ENCODE data around the gene CDC16.
A peak's percentile ranks its signal among the peaks of the same experiment; 100 is the strongest.
"Not testable (repeated sequence)": the region's sequence is repeated elsewhere in the genome, so short reads cannot be mapped to it uniquely, and the experiment has no call there.

The CDC16 gene

GRCh38 chr13:114234645-114235421 lies at the start of gene CDC16:
CDC16 (plus strand) TSS chr13:114234897; CDS start chr13:114235085, 188 bp downstream.
- peak; percentile 98 for DNase-seq

GRCh38 chr13:114185182-114185971 lies 49.3 kb upstream of the CDC16 start:
- DNase-seq, result no peak

DNA sequence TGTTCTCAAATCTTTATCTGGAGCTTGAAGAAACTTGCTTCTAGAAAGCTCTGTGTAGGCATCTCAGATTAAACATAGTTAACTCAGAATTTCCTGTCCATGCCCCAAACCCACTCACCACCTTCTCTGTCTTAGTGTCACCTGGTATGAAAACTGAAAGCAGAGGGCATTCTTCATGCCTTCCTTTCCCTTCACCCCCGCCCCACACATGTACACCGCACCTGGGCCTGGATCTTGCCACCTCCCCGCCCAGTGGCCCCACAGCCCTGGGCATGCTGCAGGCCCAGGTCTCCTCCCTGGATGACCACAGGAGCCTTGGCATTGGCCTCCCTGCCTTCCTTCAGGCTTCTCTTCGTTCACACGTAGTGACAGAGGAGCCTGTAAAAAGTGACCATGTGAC lies 39.8 kb upstream of the CDC16 start:
- no peak for DNase-seq

DNA sequence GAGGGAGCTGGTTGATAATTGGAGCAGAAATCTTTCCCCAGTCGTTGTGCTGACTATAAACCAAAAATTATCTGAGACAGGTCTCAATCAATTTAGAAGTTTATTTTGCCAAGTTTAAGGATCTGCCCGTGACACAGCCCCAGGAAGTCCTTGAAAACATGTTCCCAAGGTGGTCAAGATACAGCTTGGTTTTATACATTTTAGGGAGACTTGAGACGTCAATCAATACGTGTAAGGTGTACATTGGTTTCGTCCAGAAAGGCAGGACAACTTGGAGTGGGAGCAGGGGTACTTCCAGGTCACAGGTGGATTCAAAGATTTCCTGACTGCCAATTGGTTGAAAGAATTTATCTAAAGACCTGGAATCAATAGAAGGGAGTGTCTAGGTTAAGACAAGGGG lies 38.1 kb upstream of the CDC16 start:
- DNase-seq, result no peak

DNA sequence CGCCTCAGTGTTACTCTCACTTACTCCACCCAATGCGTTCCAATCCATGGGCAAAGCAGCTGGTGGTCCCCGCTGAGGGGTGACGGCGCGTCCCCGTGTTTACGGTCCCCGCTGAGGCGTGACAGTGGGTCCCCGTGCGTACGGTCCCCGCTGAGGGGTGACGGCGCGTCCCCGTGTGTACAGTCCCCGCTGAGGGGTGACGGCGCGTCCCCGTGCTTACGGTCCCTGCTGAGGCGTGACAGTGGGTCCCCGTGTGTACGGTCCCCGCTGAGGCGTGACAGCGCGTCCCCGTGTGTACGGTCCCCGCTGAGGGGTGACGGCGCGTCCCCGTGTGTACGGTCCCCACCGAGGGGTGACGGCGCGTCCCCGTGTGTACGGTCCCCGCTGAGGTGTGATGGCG lies 36.1 kb upstream of the CDC16 start:
- DNase-seq, result no peak

DNA sequence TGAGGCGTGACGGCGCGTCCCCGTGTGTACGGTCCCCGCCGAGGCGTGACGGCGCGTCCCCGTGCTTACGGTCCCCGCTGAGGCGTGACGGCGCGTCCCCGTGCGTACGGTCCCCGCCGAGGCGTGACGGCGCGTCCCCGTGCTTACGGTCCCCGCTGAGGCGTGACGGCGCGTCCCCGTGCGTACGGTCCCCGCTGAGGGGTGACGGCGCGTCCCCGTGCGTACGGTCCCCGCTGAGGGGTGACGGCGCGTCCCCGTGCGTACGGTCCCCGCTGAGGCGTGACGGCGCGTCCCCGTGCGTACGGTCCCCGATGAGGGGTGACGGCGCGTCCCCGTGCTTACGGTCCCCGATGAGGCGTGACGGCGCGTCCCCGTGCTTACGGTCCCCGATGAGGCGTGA lies 35.2 kb upstream of the CDC16 start:
- DNase-seq, result not testable (repeated sequence)

- DNase-seq, result no peak
Measured at GRCh38 chr13:114199954-114200353, 34.7 kb upstream of the CDC16 start.

GRCh38 chr13:114200399-114200911 lies 34.2 kb upstream of the CDC16 start:
- DNase-seq, result no peak

DNA sequence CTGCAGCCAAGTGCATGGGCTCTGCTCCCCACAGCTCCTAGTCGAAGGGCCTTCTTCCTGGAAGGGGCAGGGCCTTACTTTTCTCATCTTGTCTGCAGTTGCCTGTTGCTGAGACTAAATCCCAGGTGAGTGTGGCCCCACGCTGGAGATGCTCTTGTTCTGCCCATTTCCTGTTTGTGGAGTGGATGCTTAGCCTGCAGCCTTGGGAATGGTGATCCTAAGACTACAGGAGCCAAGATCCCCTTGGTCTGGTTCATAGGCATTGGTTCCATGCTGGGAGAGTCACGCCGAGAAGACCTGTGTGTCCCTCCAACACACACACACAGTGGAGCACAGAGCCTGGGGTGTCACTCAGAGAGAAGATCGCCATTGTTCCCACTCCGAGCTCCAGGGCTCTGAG lies 32.1 kb upstream of the CDC16 start:
- DNase-seq, result no peak

- DNase-seq, result peak; percentile 35
Measured at GRCh38 chr13:114203536-114203935, 31.2 kb upstream of the CDC16 start.

DNA sequence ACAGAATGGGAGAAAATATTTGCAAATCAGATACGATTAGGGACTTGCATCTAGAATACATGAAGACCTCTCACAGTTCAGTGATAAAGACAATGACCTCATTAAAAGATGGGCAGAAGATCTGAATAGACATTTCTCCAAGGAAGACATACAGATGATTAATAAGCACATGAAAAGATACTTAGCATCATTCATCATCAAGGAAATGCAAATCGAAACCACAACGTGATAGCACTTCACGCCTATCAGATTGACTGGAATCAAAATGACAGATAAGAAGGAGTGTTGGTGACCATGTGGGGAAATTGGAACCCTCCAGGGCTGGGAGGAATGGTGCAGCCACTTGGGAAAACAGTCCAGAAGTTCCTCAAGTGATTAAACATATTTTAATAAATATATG lies 29.8 kb upstream of the CDC16 start:
- DNase-seq, result no peak

- no peak for DNase-seq
Measured at GRCh38 chr13:114208134-114208533, 26.6 kb upstream of the CDC16 start.

GRCh38 chr13:114211446-114212157 lies 23.1 kb upstream of the CDC16 start:
- DNase-seq, result no peak

- DNase-seq, result no peak
Measured at GRCh38 chr13:114212158-114212495, 22.6 kb upstream of the CDC16 start.

DNA sequence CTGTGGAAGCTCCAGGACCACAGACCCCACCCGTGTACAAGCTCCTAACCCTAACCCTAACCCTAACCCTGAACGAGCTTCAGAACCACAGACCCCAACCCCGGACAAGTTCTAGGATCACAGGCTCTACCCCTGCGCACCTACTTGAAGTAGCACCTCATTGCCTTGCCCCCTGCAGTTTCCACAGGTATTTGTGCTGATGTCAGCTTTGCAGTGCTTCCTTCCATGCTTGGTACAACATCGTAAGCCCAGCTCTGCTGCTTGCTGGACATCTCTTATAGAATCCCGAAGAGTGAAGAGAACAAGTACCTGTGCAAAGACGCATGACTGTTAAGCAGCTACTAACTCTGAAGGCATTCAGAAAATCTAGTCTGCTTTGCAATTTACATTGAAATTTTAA lies 20.7 kb upstream of the CDC16 start:
- no peak for DNase-seq

DNA sequence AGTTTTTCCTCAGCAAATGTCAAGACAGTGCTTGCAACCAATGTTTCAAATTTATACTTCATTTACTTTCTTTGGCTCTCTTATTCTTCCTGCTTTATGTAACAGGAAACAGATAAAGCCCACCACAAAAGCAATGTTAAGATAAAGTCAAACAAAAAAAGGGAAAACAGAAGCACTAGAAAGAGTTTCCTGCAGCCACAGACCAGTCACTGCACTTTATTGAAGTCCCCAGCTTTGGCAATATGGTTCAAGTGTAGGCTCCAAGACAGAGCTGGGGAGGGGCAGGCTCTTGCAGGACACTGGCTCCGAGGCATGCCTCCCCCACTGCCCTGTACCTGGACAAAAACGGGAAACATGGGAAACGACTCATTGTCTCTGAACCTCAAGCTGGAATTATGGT lies 15.3 kb upstream of the CDC16 start:
- peak; percentile 88 for DNase-seq

DNA sequence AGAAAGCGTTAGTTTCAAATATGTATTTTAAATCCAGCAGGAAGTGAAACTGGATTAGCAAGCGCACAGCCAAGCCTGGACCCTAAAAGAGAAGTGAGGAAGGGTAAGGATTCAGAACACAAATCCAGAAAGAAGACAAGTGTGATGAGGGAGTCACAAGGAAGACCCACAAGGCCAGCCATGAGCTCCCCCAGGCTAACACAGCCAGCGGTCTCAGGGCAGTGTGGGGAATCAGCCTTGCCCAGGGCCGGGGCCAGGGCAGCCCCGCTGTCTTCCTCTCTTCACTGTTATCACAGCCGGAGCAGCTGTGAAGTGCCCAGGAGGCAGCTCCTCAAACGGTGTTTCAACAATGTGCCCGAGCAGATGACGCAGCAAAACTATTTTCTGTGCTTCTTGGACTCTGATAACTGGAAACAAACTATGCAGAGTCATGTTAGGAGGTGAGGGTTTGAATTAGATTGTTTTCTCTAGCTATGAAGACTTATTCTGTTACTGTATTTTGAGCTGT lies 12.2 kb upstream of the CDC16 start:
- DNase-seq, result peak; percentile 99

DNA sequence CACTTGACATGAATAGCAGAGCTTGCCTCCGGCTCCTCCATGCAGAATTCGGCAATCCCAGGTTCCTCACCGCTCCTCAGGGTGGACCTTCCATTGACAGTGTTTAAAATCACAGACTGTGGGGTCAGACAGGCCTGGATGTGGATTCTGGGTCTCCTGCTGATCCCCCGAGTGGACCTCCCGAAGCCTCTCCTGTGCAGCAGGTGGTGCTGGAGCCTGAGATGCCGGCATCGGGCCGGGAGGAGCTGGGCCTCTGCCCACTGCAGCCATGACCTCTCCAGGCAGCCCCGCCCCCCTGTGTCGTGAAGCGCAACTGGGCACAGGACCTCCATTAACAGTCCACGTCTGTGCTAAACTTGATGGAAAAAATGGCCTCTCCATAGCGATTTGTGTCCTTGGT lies 10.5 kb upstream of the CDC16 start:
- DNase-seq, result no peak

DNA sequence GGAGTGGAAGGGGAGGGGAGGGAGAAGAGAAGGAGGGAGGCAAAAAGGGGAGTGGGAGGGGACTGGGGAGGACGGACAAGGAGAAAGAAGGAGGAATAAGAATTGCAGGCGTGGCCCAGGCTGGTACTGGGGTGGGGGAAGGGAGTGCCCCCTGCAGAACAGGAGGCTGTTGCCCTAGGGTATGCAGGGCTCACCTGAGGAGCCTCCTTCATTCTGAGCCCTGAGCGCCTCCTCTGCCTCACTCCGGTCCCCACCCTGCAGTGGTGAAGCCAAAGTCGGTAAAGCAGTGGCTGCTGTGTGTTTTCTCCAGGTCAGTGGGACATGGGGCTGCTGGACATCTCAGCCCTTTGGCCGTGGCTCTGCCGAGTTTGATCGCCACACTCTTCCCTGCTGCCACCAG lies 9.1 kb upstream of the CDC16 start:
- no peak for DNase-seq

DNA sequence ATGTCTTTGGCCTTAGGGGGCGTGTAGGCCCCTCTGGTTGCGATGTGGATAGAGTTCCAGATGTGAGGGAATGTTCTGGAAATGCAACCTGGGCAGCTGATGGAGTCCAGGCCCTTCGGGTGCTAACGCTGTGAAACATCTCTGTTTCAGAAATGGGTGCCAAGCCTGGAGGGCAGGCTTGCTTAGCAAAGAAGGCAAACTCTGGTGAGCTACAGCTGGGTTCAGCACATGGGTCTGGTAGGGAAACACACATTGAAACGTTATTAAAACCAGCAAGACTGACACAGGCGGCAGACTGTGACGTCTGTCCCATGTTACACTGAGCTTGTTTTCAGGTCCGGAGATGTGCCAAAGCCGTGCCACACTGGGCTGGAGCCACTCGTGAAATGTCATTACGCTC lies 8.6 kb upstream of the CDC16 start:
- DNase-seq, result no peak

GRCh38 chr13:114226699-114227323 lies 7.9 kb upstream of the CDC16 start:
- DNase-seq, result peak; percentile 91

DNA sequence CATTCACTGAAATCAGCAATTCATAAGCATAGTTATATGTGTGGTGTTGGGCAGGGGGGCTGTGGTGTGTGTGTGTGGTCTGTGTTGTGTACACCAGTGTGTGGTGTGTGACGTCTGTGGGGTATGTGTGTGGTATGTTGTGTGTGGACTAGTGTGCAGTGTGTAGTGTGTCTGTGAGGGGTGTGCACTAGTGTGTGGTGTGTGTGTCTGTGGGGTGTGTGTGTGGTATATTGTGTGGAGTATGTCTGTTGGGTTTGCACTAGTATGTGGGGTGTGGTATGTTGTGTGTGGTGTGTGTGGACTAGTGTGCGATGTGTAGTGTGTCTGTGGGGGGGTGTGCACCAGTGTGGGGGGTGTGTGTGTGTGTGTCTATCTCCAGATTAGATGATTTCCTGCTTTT lies 7.2 kb upstream of the CDC16 start:
- DNase-seq, result no peak

GRCh38 chr13:114228176-114228575 lies 6.5 kb upstream of the CDC16 start:
- DNase-seq, result no peak
